MM.1S (cell line): ENCODE measurements around the gene ADAMTS9.

Experiments used
- DNase-seq: peaks from one replicate; pipeline ENCODE4 v3.0.0-alpha.2; 2015
- H2AFZ ChIP-seq: fragments of 300-600 bp; sonication (generic); 2 replicates; pipeline ENCODE4 v1.6.0; 2016; ENCODE audit warnings: antibody characterized with exemption, low read length
- H3F3A ChIP-seq: fragments of 300-600 bp; sonication (generic); 2 replicates; pipeline ENCODE4 v1.6.1; 2016; ENCODE audit warnings: mild to moderate bottlenecking, antibody characterized with exemption, low read length, moderate library complexity, mixed read lengths; ENCODE audit not compliant: insufficient read depth
- H3K27ac ChIP-seq: fragments of 300-600 bp; sonication (generic); 2 replicates; pipeline ENCODE4 v1.5.1; 2016; ENCODE audit warnings: mild to moderate bottlenecking, low read length
- H3K27me3 ChIP-seq: fragments of 300-600 bp; sonication (generic); replicated peaks from 2 replicates; pipeline ENCODE4 v1.6.0; 2016; ENCODE audit warnings: low read length; ENCODE audit not compliant: insufficient read depth
- H3K36me3 ChIP-seq: fragments of 300-600 bp; sonication (generic); replicated peaks from 2 replicates; pipeline ENCODE4 v1.6.1; 2016; ENCODE audit warnings: mild to moderate bottlenecking, low read length, mixed read lengths; ENCODE audit not compliant: insufficient read depth
- H3K4me1 ChIP-seq: fragments of 300-600 bp; sonication (generic); 2 replicates; pipeline ENCODE4 v1.6.1; 2016; ENCODE audit warnings: low read length, mixed read lengths
- H3K4me2 ChIP-seq: fragments of 300-600 bp; sonication (generic); 2 replicates; pipeline ENCODE4 v1.6.0; 2016; ENCODE audit warnings: low read depth, low read length
- H3K4me3 ChIP-seq: fragments of 300-600 bp; sonication (generic); 2 replicates; pipeline ENCODE4 v1.5.1; 2016; ENCODE audit warnings: low read length, mixed read lengths
- H3K79me2 ChIP-seq: fragments of 300-600 bp; sonication (generic); 2 replicates; pipeline ENCODE4 v1.6.1; 2016; ENCODE audit warnings: mixed run types, low read length, mixed read lengths
- H3K9ac ChIP-seq: fragments of 300-600 bp; sonication (generic); 2 replicates; pipeline ENCODE4 v1.6.1; 2016; ENCODE audit warnings: low read length, mixed read lengths
- H3K9me2 ChIP-seq: fragments of 300-600 bp; sonication (generic); replicated peaks from 2 replicates; pipeline ENCODE4 v1.6.1; 2016; ENCODE audit warnings: mild to moderate bottlenecking, low read length, mixed read lengths; ENCODE audit not compliant: insufficient read depth
- H3K9me3 ChIP-seq: fragments of 300-600 bp; sonication (generic); replicated peaks from 2 replicates; pipeline ENCODE4 v1.6.1; 2016; ENCODE audit warnings: mild to moderate bottlenecking, low read length, mixed read lengths; ENCODE audit not compliant: insufficient read depth
- H4K20me1 ChIP-seq: fragments of 300-600 bp; sonication (generic); 2 replicates; pipeline ENCODE4 v1.6.1; 2016; ENCODE audit warnings: mild to moderate bottlenecking, low read length, moderate library complexity, mixed read lengths; ENCODE audit not compliant: insufficient read depth
- EZH2 ChIP-seq: fragments of 300-600 bp; sonication (generic); optimal IDR thresholded peaks from 2 replicates; pipeline ENCODE3; 2017; ENCODE audit warnings: low read depth, mild to moderate bottlenecking, antibody characterized with exemption, low read length, mixed read lengths
- EZH2phosphoT487 ChIP-seq: fragments of 300-600 bp; sonication (generic); IDR thresholded peaks from 2 replicates; pipeline ENCODE4 v1.6.1; 2018; ENCODE audit warnings: antibody characterized with exemption, low read length
- TF ChIP-seq, protein P1 (sequence below): fragments of 300-600 bp; sonication (generic); IDR thresholded peaks from 2 replicates; pipeline ENCODE4 v1.5.1; 2016; ENCODE audit warnings: antibody characterized with exemption, low read length, mixed read lengths

ADAMTS9 gene

DNA sequence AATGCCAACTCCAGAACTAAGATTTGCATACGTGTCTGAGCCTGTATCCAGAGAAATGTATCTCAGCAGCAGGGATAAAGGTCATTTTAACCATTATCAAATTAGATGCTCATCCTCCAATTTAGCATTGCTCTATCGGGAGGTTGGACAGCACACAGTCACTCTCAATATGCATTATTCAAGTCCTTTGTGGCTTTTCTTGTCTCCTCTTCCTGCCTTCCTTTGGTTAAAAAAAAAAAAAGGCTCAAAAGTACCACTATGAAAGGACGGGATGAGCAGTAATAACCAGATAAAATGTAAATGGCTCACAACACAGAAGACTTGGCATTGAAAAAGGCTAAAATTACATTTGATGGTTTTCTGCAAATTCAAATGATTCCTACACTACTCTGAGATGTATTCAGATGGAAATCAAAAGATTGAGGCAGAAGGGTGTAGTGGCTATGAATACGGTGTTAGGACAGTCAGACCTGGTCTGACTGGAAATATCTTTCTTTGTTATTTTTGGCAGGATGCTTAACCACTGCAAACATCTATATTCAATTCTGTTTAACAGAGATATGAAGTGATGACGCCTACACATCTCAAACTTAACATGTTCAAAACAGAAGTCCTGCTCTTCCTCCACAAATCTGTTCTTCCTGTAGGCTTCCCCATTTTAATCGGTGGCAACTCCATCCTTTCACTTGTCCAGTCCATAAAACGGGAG lies 109.6 kb downstream of the ADAMTS9 start:
- no peak overlapping the region for H3K4me2 ChIP-seq
- no peaks in the 10 kb centered on the region for H3K9me3 ChIP-seq
- no peak overlapping the region for H3K27ac ChIP-seq
- H3K4me1 ChIP-seq: no peaks in the 10 kb centered on the region
- no peaks in the 10 kb centered on the region for H4K20me1 ChIP-seq
- no peak overlapping the region for H2AFZ ChIP-seq
- DNase-seq: no peak
- no peaks in the 10 kb centered on the region for H3K79me2 ChIP-seq
- no peaks in the 10 kb centered on the region for H3F3A ChIP-seq
- TF ChIP-seq, protein P1, sequence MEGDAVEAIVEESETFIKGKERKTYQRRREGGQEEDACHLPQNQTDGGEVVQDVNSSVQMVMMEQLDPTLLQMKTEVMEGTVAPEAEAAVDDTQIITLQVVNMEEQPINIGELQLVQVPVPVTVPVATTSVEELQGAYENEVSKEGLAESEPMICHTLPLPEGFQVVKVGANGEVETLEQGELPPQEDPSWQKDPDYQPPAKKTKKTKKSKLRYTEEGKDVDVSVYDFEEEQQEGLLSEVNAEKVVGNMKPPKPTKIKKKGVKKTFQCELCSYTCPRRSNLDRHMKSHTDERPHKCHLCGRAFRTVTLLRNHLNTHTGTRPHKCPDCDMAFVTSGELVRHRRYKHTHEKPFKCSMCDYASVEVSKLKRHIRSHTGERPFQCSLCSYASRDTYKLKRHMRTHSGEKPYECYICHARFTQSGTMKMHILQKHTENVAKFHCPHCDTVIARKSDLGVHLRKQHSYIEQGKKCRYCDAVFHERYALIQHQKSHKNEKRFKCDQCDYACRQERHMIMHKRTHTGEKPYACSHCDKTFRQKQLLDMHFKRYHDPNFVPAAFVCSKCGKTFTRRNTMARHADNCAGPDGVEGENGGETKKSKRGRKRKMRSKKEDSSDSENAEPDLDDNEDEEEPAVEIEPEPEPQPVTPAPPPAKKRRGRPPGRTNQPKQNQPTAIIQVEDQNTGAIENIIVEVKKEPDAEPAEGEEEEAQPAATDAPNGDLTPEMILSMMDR: no peak
- TF ChIP-seq EZH2phosphoT487: no peak
- TF ChIP-seq EZH2: no peak
- H3K27me3 ChIP-seq: no peaks in the 10 kb centered on the region
- H3K9me2 ChIP-seq: no peaks in the 10 kb centered on the region
- no peak overlapping the region for H3K4me3 ChIP-seq
- H3K9ac ChIP-seq: no peak overlapping the region
- no peaks in the 10 kb centered on the region for H3K36me3 ChIP-seq

DNA sequence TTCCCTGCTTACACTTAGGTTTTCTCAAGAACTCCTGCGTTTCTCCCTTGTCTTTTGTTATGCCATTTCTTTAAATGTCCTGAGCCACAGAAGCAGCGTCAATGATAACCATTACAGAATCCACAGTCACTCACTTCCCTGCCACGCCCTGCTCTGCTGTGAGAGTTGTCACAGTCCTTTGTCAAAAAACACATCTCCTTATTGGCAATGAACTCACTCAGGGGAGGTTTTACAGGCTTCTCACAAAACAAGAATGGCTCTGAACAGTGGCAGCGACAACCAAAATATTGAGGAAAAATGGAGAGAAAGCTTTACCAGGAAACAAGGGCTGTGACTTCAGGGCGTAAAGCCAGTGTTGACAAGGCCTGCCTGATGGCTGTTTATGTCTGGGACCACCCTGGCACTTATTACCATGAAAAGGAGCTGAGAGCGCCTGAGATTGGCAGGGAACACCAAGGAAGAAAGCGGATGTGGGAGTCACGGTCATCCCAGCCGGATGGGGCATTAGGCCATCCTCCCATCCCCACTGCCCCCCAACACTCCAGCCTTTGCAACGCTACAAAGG lies 111.5 kb downstream of the ADAMTS9 start:
- Histone ChIP-seq H3F3A (no peaks in the 10 kb centered on the region), H2AFZ (no peak overlapping the region), H3K36me3 (no peaks in the 10 kb centered on the region), H3K9me2 (no peaks in the 10 kb centered on the region), H4K20me1 (no peaks in the 10 kb centered on the region), H3K27me3 (no peaks in the 10 kb centered on the region), H3K4me2 (no peak overlapping the region), H3K4me3 (no peak overlapping the region), H3K9ac (no peak overlapping the region), H3K4me1 (no peaks in the 10 kb centered on the region), H3K27ac (no peak overlapping the region), H3K79me2 (no peaks in the 10 kb centered on the region), H3K9me3 (no peaks in the 10 kb centered on the region)
- DNase-seq: no peak
- TF ChIP-seq EZH2 (no peak), EZH2phosphoT487 (no peak)
- TF ChIP-seq, protein P1: no peak

DNA sequence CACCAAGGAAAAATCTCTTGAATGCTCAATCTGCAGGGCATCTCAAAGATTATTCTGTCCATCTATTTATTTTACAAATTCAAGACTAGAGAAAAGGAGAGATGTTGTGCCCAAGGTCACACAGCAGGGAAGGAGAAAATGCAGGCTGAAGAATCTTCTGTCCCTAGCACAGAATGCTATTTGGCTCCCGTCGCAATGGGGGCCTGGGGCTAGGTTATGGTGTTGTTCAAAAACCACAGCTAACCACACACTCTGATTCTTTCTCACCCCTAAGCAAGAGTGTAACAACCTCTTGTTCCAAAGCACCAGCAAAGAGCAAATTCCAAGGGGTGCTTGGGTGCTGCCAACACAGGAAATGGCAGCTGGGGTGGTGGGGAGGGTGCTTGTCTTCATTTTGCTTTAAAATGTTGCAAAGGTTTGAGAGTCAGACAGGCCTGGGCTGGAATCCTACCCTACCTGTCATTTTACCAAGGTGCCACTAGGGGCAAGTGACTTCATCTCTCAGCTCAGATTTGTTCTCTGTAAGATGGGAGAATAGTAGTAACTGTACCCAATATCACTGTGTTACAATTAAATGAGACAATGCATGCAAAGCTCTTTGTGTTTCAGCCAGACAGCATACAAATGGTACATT lies 112.5 kb downstream of the ADAMTS9 start:
- Histone ChIP-seq H3K79me2 (no peaks in the 10 kb centered on the region), H2AFZ (no peak overlapping the region), H3K36me3 (no peaks in the 10 kb centered on the region), H3K9me3 (no peaks in the 10 kb centered on the region), H3K4me3 (no peak overlapping the region), H3K9ac (no peak overlapping the region), H3K4me2 (no peak overlapping the region), H3K27me3 (no peaks in the 10 kb centered on the region), H3K27ac (no peak overlapping the region), H3K4me1 (no peaks in the 10 kb centered on the region), H3F3A (no peaks in the 10 kb centered on the region), H4K20me1 (no peaks in the 10 kb centered on the region), H3K9me2 (no peaks in the 10 kb centered on the region)
- DNase-seq: peak; percentile 32
- TF ChIP-seq, protein P1: peak; percentile 49
- TF ChIP-seq EZH2phosphoT487: no peak
